Neural progenitor cell (in vitro differentiated cells): ENCODE results near the gene APAF1. TPM values are rescaled to one million over a fixed set of nuclear protein-coding genes. Genes with fewer than 3 reads are reported as not detected.

Experiments
- DNase-seq: peaks from one replicate; pipeline ENCODE4 v3.0.0-alpha.2; 2016; ENCODE audit warnings: low spot score
- H2AFZ ChIP-seq: fragments of 200-600 bp; sonication (generic); replicated peaks from 2 replicates; pipeline ENCODE4 v1.6.1; 2016; ENCODE audit warnings: antibody characterized with exemption
- H3F3A ChIP-seq: fragments of 200-600 bp; sonication (generic); 2 replicates; pipeline ENCODE4 v1.6.1; 2016; ENCODE audit warnings: antibody characterized with exemption, low read depth
- H3K27ac ChIP-seq: fragments of 200-600 bp; sonication (generic); 2 replicates; pipeline ENCODE4 v1.5.1; 2016; ENCODE audit warnings: mild to moderate bottlenecking
- H3K27me3 ChIP-seq: fragments of 200-600 bp; sonication (generic); 2 replicates; pipeline ENCODE4 v1.6.1; 2016; ENCODE audit warnings: mild to moderate bottlenecking, moderate library complexity
- H3K36me3 ChIP-seq: fragments of 200-600 bp; sonication (generic); 2 replicates; pipeline ENCODE4 v1.5.1; 2016
- H3K4me1 ChIP-seq: fragments of 200-600 bp; sonication (generic); 2 replicates; pipeline ENCODE4 v1.6.1; 2016; ENCODE audit warnings: mixed run types
- H3K4me2 ChIP-seq: fragments of 200-600 bp; sonication (generic); 2 replicates; pipeline ENCODE4 v1.6.1; 2016
- H3K4me3 ChIP-seq: fragments of 200-600 bp; sonication (generic); 2 replicates; pipeline ENCODE4 v1.5.1; 2016
- H3K79me2 ChIP-seq: fragments of 200-600 bp; sonication (generic); 2 replicates; pipeline ENCODE4 v1.6.1; 2016; ENCODE audit warnings: low read depth
- H3K9ac ChIP-seq: fragments of 200-600 bp; sonication (generic); 2 replicates; pipeline ENCODE4 v1.6.1; 2016
- H3K9me3 ChIP-seq: fragments of 200-600 bp; sonication (generic); 2 replicates; pipeline ENCODE4 v1.5.1; 2016; ENCODE audit warnings: low read depth
- H4K20me1 ChIP-seq: fragments of 200-600 bp; sonication (generic); 2 replicates; pipeline ENCODE4 v1.6.1; 2016; ENCODE audit warnings: low read depth
- H3K27ac Mint-ChIP-seq: 3 replicates; pipeline ENCODE4 v1.8.0; 2021; ENCODE audit warnings: mixed read lengths
- H3K27me3 Mint-ChIP-seq: 2 replicates; pipeline ENCODE4 v1.8.0; 2022; ENCODE audit warnings: low read depth, mild to moderate bottlenecking, inconsistent platforms, moderate library complexity, mixed read lengths; ENCODE audit not compliant: insufficient read depth
- H3K36me3 Mint-ChIP-seq: 3 replicates; pipeline ENCODE4 v1.8.0; 2021; ENCODE audit warnings: mixed read lengths
- H3K4me1 Mint-ChIP-seq: 3 replicates; pipeline ENCODE4 v1.8.0; 2021; ENCODE audit warnings: mixed read lengths
- H3K4me3 Mint-ChIP-seq: 3 replicates; pipeline ENCODE4 v1.8.0; 2021; ENCODE audit warnings: mild to moderate bottlenecking, moderate library complexity, mixed read lengths
- H3K9me3 Mint-ChIP-seq: 3 replicates; pipeline ENCODE4 v1.8.0; 2020; ENCODE audit warnings: mixed read lengths
- CTCF ChIP-seq: fragments of 200-600 bp; sonication (generic); IDR thresholded peaks from 2 replicates; pipeline ENCODE4 v1.5.1; 2017; ENCODE audit warnings: antibody characterized with exemption, mild to moderate bottlenecking
- EZH2 ChIP-seq: fragments of 200-600 bp; sonication (generic); IDR thresholded peaks from 2 replicates; pipeline ENCODE4 v1.6.1; 2017; ENCODE audit warnings: antibody characterized with exemption, mild to moderate bottlenecking, moderate library complexity
- EZH2phosphoT487 ChIP-seq: fragments of 200-600 bp; sonication (generic); IDR thresholded peaks from 2 replicates; pipeline ENCODE4 v1.6.1; 2017; ENCODE audit warnings: antibody characterized with exemption
- total RNA-seq: library from RNA; depleted of rRNA; stranded (reverse); fragments of >200 nt; gene quantifications from 2 replicates; pipeline ENCODE4 v1.2.3, GENCODE V29; 2015; ENCODE audit warnings: low replicate concordance

Gene APAF1
- total RNA-seq, 1 donor from 2014 or later: 69.1 TPM

- no peak for TF ChIP-seq CTCF
- no peak for TF ChIP-seq EZH2
- no peak for TF ChIP-seq EZH2phosphoT487
- Histone ChIP-seq H2AFZ (no peak overlapping the region), H3K79me2 (no peaks in the 10 kb centered on the region), H4K20me1 (no peaks in the 10 kb centered on the region), H3K9me3 (no peaks in the 10 kb centered on the region), H3K36me3 (peaks cover 28% of the 10 kb centered on the region), H3K27ac (no peak overlapping the region), H3K27me3 (no peaks in the 10 kb centered on the region), H3F3A (no peaks in the 10 kb centered on the region), H3K9ac (no peak overlapping the region), H3K4me2 (no peak overlapping the region), H3K4me1 (no peaks in the 10 kb centered on the region), H3K4me3 (no peak overlapping the region)
- no peaks in the 10 kb centered on the region for H3K9me3 Mint-ChIP-seq
- no peak overlapping the region for H3K4me3 Mint-ChIP-seq
- no peaks in the 10 kb centered on the region for H3K4me1 Mint-ChIP-seq
- no peaks in the 10 kb centered on the region for H3K27me3 Mint-ChIP-seq
- H3K36me3 Mint-ChIP-seq: peaks cover 39% of the 10 kb centered on the region
- DNase-seq: no peak
- no peak overlapping the region for H3K27ac Mint-ChIP-seq
Observed at GRCh38 chr12:98684199-98684598, 39.1 kb downstream of the APAF1 start.

GRCh38 chr12:98686603-98687002 is 41.5 kb downstream of the APAF1 start:
- Mint-ChIP-seq H3K4me1 (no peaks in the 10 kb centered on the region), H3K4me3 (no peak overlapping the region), H3K27ac (no peak overlapping the region), H3K9me3 (no peaks in the 10 kb centered on the region), H3K36me3 (peaks cover 41% of the 10 kb centered on the region), H3K27me3 (no peaks in the 10 kb centered on the region)
- Histone ChIP-seq H3K27me3 (no peaks in the 10 kb centered on the region), H3K4me3 (no peak overlapping the region), H3F3A (no peaks in the 10 kb centered on the region), H3K79me2 (no peaks in the 10 kb centered on the region), H3K9ac (no peak overlapping the region), H3K4me2 (no peak overlapping the region), H3K27ac (no peak overlapping the region), H3K9me3 (no peaks in the 10 kb centered on the region), H4K20me1 (no peaks in the 10 kb centered on the region), H2AFZ (no peak overlapping the region), H3K4me1 (no peaks in the 10 kb centered on the region), H3K36me3 (peaks cover 21% of the 10 kb centered on the region)
- DNase-seq: no peak
- no peak for TF ChIP-seq EZH2
- TF ChIP-seq EZH2phosphoT487: no peak
- TF ChIP-seq CTCF: no peak

- no peak for DNase-seq
- Histone ChIP-seq H3K79me2 (no peaks in the 10 kb centered on the region), H3K4me3 (no peak overlapping the region), H3K27me3 (no peaks in the 10 kb centered on the region), H4K20me1 (peaks cover 11% of the 10 kb centered on the region), H3K27ac (no peak overlapping the region), H3K9ac (no peak overlapping the region), H3K36me3 (no peaks in the 10 kb centered on the region), H3K4me2 (no peak overlapping the region), H3K9me3 (no peaks in the 10 kb centered on the region), H2AFZ (no peak overlapping the region), H3F3A (peaks cover 5% of the 10 kb centered on the region), H3K4me1 (peaks cover 10% of the 10 kb centered on the region)
- Mint-ChIP-seq H3K27ac (no peak overlapping the region), H3K27me3 (peaks cover 2% of the 10 kb centered on the region), H3K9me3 (no peaks in the 10 kb centered on the region), H3K36me3 (peaks cover 36% of the 10 kb centered on the region), H3K4me3 (no peak overlapping the region), H3K4me1 (peaks cover 8% of the 10 kb centered on the region)
- TF ChIP-seq EZH2phosphoT487 (no peak), EZH2 (no peak), CTCF (no peak)
Observed at GRCh38 chr12:98691351-98691750, 46.3 kb downstream of the APAF1 start.
